ENCODE results near the gene ZNF155.

Gene ZNF155

GRCh38 chr19:43960411-43960810 is 23.6 kb upstream of the ZNF155 start:
- H3K4me3 ChIP-seq (ENCODE audit: low read depth in 1 of 2, low read length in 2 of 2), result no peak overlapping the region
- no peak overlapping the region for H2AFZ ChIP-seq (ENCODE audit: low read depth, low read length)
- H3K4me1 ChIP-seq (ENCODE audit: insufficient read depth, low read length), result no peaks in the 10 kb centered on the region
- H3K27me3 ChIP-seq (ENCODE audit: insufficient read depth, low read length, poor library complexity), result no peaks in the 10 kb centered on the region
- H3K36me3 ChIP-seq (ENCODE audit: insufficient read depth, low read length), result peaks cover 24% of the 10 kb centered on the region
- peaks cover 38% of the 10 kb centered on the region for H3K9me3 ChIP-seq (ENCODE audit: insufficient read depth, low read length, severe bottlenecking)
- H3K27ac ChIP-seq (ENCODE audit: low read length), result no peak overlapping the region
- H3K9ac ChIP-seq (ENCODE audit: low read depth, low read length), result no peak overlapping the region
- no peak for TF ChIP-seq EZH2 (IDR thresholded peaks at IDR 0.05; ENCODE audit: borderline replicate concordance, low read depth, low read length, severe bottlenecking)
- no peak for TF ChIP-seq CTCF (IDR thresholded peaks at IDR 0.05; ENCODE audit: borderline replicate concordance, extremely low read depth, low read length, poor library complexity, severe bottlenecking)
- ATAC-seq (ENCODE audit: insufficient read depth, low read depth) (no peak), DNase-seq (no peak)
- no peak overlapping the region for H3K4me2 ChIP-seq (ENCODE audit: insufficient read depth, low read length)
- H4K20me1 ChIP-seq (ENCODE audit: insufficient read depth, low read length), result no peaks in the 10 kb centered on the region
- H3K79me2 ChIP-seq (ENCODE audit: insufficient read depth, low read length), result no peaks in the 10 kb centered on the region

- Histone ChIP-seq H3K36me3 (ENCODE audit: insufficient read depth, low read length) (peaks cover 56% of the 10 kb centered on the region), H3K27me3 (ENCODE audit: insufficient read depth, low read length, poor library complexity) (no peaks in the 10 kb centered on the region), H3K4me2 (ENCODE audit: insufficient read depth, low read length) (no peak overlapping the region), H3K4me3 (ENCODE audit: low read depth in 1 of 2, low read length in 2 of 2) (no peak overlapping the region), H2AFZ (ENCODE audit: low read depth, low read length) (no peak overlapping the region), H3K79me2 (ENCODE audit: insufficient read depth, low read length) (no peaks in the 10 kb centered on the region), H3K9ac (ENCODE audit: low read depth, low read length) (no peak overlapping the region), H3K27ac (ENCODE audit: low read length) (no peak overlapping the region), H3K9me3 (ENCODE audit: insufficient read depth, low read length, severe bottlenecking) (peaks cover 60% of the 10 kb centered on the region), H4K20me1 (ENCODE audit: insufficient read depth, low read length) (no peaks in the 10 kb centered on the region), H3K4me1 (ENCODE audit: insufficient read depth, low read length) (no peaks in the 10 kb centered on the region)
- no peak for ATAC-seq (ENCODE audit: insufficient read depth, low read depth)
- TF ChIP-seq EZH2 (IDR thresholded peaks at IDR 0.05; ENCODE audit: borderline replicate concordance, low read depth, low read length, severe bottlenecking), result no peak
- no peak for TF ChIP-seq CTCF (IDR thresholded peaks at IDR 0.05; ENCODE audit: borderline replicate concordance, extremely low read depth, low read length, poor library complexity, severe bottlenecking)
- no peak for DNase-seq
These were observed 17.8 kb upstream of the ZNF155 start for GRCh38 chr19:43966079-43966694.

GRCh38 chr19:43976732-43977131 is 7.3 kb upstream of the ZNF155 start:
- H2AFZ ChIP-seq (ENCODE audit: low read depth, low read length), result no peak overlapping the region

More at GRCh38 chr19:43976732-43977131, 7.3 kb upstream of the ZNF155 start:
- Histone ChIP-seq H3K4me1 (ENCODE audit: insufficient read depth, low read length) (no peaks in the 10 kb centered on the region), H3K27ac (ENCODE audit: low read length) (no peak overlapping the region), H3K9me3 (ENCODE audit: insufficient read depth, low read length, severe bottlenecking) (no peaks in the 10 kb centered on the region), H3K79me2 (ENCODE audit: insufficient read depth, low read length) (no peaks in the 10 kb centered on the region), H4K20me1 (ENCODE audit: insufficient read depth, low read length) (no peaks in the 10 kb centered on the region), H3K9ac (ENCODE audit: low read depth, low read length) (no peak overlapping the region), H3K4me3 (ENCODE audit: low read depth in 1 of 2, low read length in 2 of 2) (no peak overlapping the region), H3K27me3 (ENCODE audit: insufficient read depth, low read length, poor library complexity) (no peaks in the 10 kb centered on the region), H3K36me3 (ENCODE audit: insufficient read depth, low read length) (no peaks in the 10 kb centered on the region), H3K4me2 (ENCODE audit: insufficient read depth, low read length) (no peak overlapping the region)
- TF ChIP-seq EZH2 (IDR thresholded peaks at IDR 0.05; ENCODE audit: borderline replicate concordance, low read depth, low read length, severe bottlenecking), result no peak
- TF ChIP-seq CTCF (IDR thresholded peaks at IDR 0.05; ENCODE audit: borderline replicate concordance, extremely low read depth, low read length, poor library complexity, severe bottlenecking), result no peak
- DNase-seq (no peak), ATAC-seq (ENCODE audit: insufficient read depth, low read depth) (no peak)

Measured in DND-41 (cell line).